Upper lobe of left lung (tissue), 6 donors: ENCODE results near the gene PREX1. TPM values are rescaled to one million over a fixed set of nuclear protein-coding genes. Genes with fewer than 3 reads are reported as not detected.

ENCODE experiments used
- ATAC-seq, 2 donors: fragments of 200-7000 bp; cut with Tn5 transposase; one replicate each; pipeline ENCODE4 v1.9.1; 2022; ENCODE audit warnings: mild to moderate bottlenecking in 2 of 2, moderate library complexity in 2 of 2; ENCODE audit not compliant: low FRiP score in 2 of 2
- DNase-seq, 2 donors: peaks; one replicate each; pipeline ENCODE4 v3.0.0-alpha.2; 2019 to 2020
- H3K27ac ChIP-seq, 4 donors: fragments of 200-600 bp; sonication (generic); one replicate each; pipeline ENCODE4 v1.5.1; 2016 to 2019
- H3K27me3 ChIP-seq, 4 donors: fragments of 200-600 bp; sonication (generic); one replicate each; pipeline ENCODE4 v1.5.1; 2017 to 2019
- H3K36me3 ChIP-seq, 4 donors: fragments of 200-600 bp; sonication (generic); one replicate each; pipeline ENCODE4 v1.5.1; 2016 to 2019
- H3K4me1 ChIP-seq, 4 donors: fragments of 200-600 bp; sonication (generic); one replicate each; pipeline ENCODE4 v1.5.1; 2018 to 2019
- H3K4me3 ChIP-seq, 4 donors: fragments of 200-600 bp; sonication (generic); one replicate each; pipeline ENCODE4 v1.5.1; 2017 to 2019; ENCODE audit warnings: mild to moderate bottlenecking in 2 of 4, moderate library complexity in 1 of 4
- H3K9me3 ChIP-seq, 4 donors: fragments of 200-600 bp; sonication (generic); one replicate each; pipeline ENCODE4 v1.5.1; 2018 to 2019
- CTCF ChIP-seq, 6 experiments: fragments of 450-650 bp in 4 of 6; fragments of 200-600 bp in 2 of 6; sonication (generic) in 2 of 6; IDR thresholded peaks; one replicate each; pipeline ENCODE4 v1.5.1; 2016 to 2019; ENCODE audit warnings: antibody characterized with exemption in 6 of 6
- EP300 ChIP-seq, 4 donors: sonication (generic); formaldehyde crosslinking; IDR thresholded peaks; one replicate each; pipeline ENCODE4 v1.5.1; 2017; ENCODE audit warnings: antibody characterized with exemption in 4 of 4, control low read depth in 2 of 4
- POLR2A ChIP-seq, 4 donors: fragments of 450-650 bp; IDR thresholded peaks; one replicate each; pipeline ENCODE4 v1.5.1; 2016 to 2017; ENCODE audit warnings: antibody characterized with exemption in 4 of 4, mild to moderate bottlenecking in 2 of 4
- POLR2AphosphoS5 ChIP-seq, 2 donors: sonication (generic); formaldehyde crosslinking; IDR thresholded peaks; one replicate each; pipeline ENCODE4 v1.5.1; 2017; ENCODE audit warnings: antibody characterized with exemption in 2 of 2
- WGBS, 2 donors: methylation state at CpG; one replicate each; pipeline ENCODE4 v1.1.5; 2017 to 2018; 5-methylcytosine and 5-hydroxymethylcytosine counted together
- total RNA-seq, 6 donors: library from RNA; depleted of rRNA in 4 of 6; stranded (reverse); fragments of >200 nt in 4 of 6; gene quantifications; one replicate each; pipeline versions ENCODE4 v1.1.0 to v1.2.1, GENCODE V29; 2016 to 2021
- donor health status: DM: no; HTN: no; CAD: no; lungs with moderate emphysema.
- donor health status: DM: no; HTN: yes; CAD: no; lungs with severe emphysema.

The PREX1 gene
- total RNA-seq, 6 donors from 2014 or later: 42.8 to 177 (median 74.6) TPM

GRCh38 chr20:48665785-48666184, 162.0 kb downstream of the PREX1 start:
- Histone ChIP-seq H3K36me3 (peaks cover 0 to 46% (median 14%) of the 10 kb centered on the region in 4 donors), H3K27ac (no peak overlapping the region), H3K9me3 (no peaks in the 10 kb centered on the region), H3K27me3 (no peaks in the 10 kb centered on the region), H3K4me3 (no peak overlapping the region), H3K4me1 (peaks cover 0 to 7% (median 0%) of the 10 kb centered on the region in 4 donors)
- DNase-seq: no peak
- 88 to 97% methylated on average over 7 to 8 of the region's 8 CpGs for WGBS, 2 donors
- TF ChIP-seq POLR2AphosphoS5 (IDR thresholded peaks at IDR 0.05) (no peak), CTCF (IDR thresholded peaks at IDR 0.05) (no peak), EP300 (IDR thresholded peaks at IDR 0.05) (no peak), POLR2A (IDR thresholded peaks at IDR 0.05) (no peak)
- no peak for ATAC-seq

- H3K4me1 ChIP-seq: peaks cover 0 to 15% (median 10%) of the 10 kb centered on the region in 4 donors
- peaks cover 0 to 51% (median 21%) of the 10 kb centered on the region in 4 donors for H3K36me3 ChIP-seq
- WGBS, 2 donors: 80 to 100% methylated on average over 1 to 6 of the region's 6 CpGs
- H3K4me3 ChIP-seq: no peak overlapping the region
- H3K27ac ChIP-seq: no peak overlapping the region
- no peaks in the 10 kb centered on the region for H3K9me3 ChIP-seq
- TF ChIP-seq EP300 (IDR thresholded peaks at IDR 0.05): no peak
- TF ChIP-seq CTCF (IDR thresholded peaks at IDR 0.05): no peak
- TF ChIP-seq POLR2AphosphoS5 (IDR thresholded peaks at IDR 0.05): no peak
- no peak for TF ChIP-seq POLR2A (IDR thresholded peaks at IDR 0.05)
- ATAC-seq: no peak
- no peak for DNase-seq
- no peaks in the 10 kb centered on the region for H3K27me3 ChIP-seq
Measured at GRCh38 chr20:48662711-48663110, 165.1 kb downstream of the PREX1 start.

- DNase-seq (no peak), ATAC-seq (no peak)
- Histone ChIP-seq H3K27ac (no peak overlapping the region), H3K36me3 (peaks cover 1 to 56% (median 26%) of the 10 kb centered on the region in 4 donors), H3K27me3 (no peaks in the 10 kb centered on the region), H3K4me1 (peaks cover 0 to 15% (median 10%) of the 10 kb centered on the region in 4 donors), H3K4me3 (no peak overlapping the region), H3K9me3 (no peaks in the 10 kb centered on the region)
- TF ChIP-seq EP300 (IDR thresholded peaks at IDR 0.05) (no peak), CTCF (IDR thresholded peaks at IDR 0.05) (no peak), POLR2A (IDR thresholded peaks at IDR 0.05) (no peak), POLR2AphosphoS5 (IDR thresholded peaks at IDR 0.05) (no peak)
- WGBS, 2 donors: 83 to 85% methylated on average over 13 to 14 of the region's 14 CpGs
Measured at GRCh38 chr20:48661575-48662455, 166.0 kb downstream of the PREX1 start.

GRCh38 chr20:48660788-48661187, 167.0 kb downstream of the PREX1 start:
- no peak for DNase-seq
- TF ChIP-seq POLR2A (IDR thresholded peaks at IDR 0.05) (no peak), CTCF (IDR thresholded peaks at IDR 0.05) (no peak), POLR2AphosphoS5 (IDR thresholded peaks at IDR 0.05) (no peak), EP300 (IDR thresholded peaks at IDR 0.05) (no peak)
- ATAC-seq: no peak
- no peaks in the 10 kb centered on the region for H3K27me3 ChIP-seq
- 92 to 97% methylated on average over 9 of the region's 9 CpGs for WGBS, 2 donors
- no peak overlapping the region for H3K4me3 ChIP-seq
- peaks cover 0 to 15% (median 10%) of the 10 kb centered on the region in 4 donors for H3K4me1 ChIP-seq
- H3K9me3 ChIP-seq: no peaks in the 10 kb centered on the region
- peaks cover 5 to 59% (median 32%) of the 10 kb centered on the region in 4 donors for H3K36me3 ChIP-seq
- H3K27ac ChIP-seq: no peak overlapping the region
